ENCODE data around the gene HSD17B3.
"Not testable (repeated sequence)": the region's sequence is repeated elsewhere in the genome, so short reads cannot be mapped to it uniquely, and the experiment has no call there.

The HSD17B3 gene

DNA sequence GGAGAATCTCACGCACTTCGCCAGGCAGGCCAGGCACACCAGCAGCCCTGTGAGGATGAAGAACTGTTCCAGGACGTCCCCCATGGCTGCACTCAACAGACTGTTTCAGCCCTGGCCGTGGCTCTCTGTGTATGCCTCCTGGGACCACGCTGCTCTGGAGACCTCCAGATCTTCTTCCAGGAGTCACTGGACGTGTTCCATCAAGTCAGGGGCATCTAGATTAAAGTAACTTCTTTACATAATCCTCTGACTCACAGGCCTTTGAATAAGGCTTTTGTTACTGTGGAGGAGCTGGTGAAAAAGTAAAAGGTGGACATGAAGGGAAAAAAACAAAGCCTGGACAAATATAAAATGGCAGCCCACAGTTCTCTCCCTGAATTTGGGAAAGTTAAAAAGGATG lies at the start of gene HSD17B3:
TSS of gene HSD17B3 (minus strand) at position 156 of the 400 bp plus-strand sequence. CDS start at position 84, 72 bp downstream.
- no peak for DNase-seq

DNA sequence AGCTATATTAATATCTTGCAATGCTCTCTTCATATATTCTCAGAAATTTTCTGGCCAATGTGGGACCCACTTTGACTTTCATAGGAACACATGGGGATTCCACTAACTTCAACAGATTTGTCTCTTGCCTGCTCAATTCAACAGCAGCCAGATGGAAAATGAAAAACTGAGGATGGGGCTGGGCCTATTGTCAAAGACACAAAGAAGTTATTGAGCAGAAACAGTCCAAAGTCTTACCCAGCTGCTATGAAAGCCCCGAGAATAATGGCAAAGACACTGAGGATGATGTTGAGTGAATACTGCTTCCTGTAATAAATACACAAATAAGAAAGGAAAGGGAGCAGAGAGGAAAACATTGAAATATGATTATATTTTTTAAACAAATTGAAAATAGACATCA lies 48.9 kb upstream of the HSD17B3 start:
- DNase-seq: no peak

DNA sequence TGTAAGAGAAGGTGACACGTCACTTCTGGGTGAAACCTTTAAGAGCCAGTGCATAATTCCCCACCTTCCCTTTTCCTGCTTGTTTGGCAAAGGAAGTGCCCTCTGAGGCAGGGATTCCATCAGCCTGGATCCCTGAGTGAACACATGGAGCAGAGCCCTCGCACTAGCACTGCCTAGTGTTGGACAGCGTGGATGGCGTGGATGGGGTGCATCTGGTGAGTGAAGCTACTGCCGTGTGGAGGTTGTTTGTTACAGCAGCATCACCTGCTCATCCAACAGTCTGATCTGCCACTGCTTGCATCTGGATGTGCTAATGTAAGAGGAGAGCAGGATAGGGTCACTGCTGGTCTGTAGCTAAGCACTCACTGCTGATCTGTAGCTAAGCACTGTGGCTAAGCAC lies 46.3 kb upstream of the HSD17B3 start:
- DNase-seq: no peak

DNA sequence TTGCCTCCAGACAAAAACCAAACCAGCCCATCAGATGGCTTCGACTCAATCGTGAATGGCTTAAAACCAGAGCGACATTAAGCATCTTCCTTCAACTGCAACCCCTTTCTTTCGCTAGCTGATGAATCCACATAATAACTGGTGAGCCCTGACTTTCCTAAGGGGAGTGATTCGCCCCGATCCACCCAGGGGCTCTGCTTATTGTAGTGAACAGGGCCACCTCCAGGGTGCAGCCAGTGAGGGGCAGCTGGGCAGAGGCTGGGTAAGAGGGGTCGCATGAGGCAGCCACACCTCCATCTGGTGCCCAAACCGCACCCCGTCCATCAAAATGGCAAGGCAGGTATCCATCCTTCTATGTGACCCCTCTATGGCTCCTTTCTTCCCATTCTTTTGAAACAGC lies 43.6 kb upstream of the HSD17B3 start:
- no peak for DNase-seq

DNA sequence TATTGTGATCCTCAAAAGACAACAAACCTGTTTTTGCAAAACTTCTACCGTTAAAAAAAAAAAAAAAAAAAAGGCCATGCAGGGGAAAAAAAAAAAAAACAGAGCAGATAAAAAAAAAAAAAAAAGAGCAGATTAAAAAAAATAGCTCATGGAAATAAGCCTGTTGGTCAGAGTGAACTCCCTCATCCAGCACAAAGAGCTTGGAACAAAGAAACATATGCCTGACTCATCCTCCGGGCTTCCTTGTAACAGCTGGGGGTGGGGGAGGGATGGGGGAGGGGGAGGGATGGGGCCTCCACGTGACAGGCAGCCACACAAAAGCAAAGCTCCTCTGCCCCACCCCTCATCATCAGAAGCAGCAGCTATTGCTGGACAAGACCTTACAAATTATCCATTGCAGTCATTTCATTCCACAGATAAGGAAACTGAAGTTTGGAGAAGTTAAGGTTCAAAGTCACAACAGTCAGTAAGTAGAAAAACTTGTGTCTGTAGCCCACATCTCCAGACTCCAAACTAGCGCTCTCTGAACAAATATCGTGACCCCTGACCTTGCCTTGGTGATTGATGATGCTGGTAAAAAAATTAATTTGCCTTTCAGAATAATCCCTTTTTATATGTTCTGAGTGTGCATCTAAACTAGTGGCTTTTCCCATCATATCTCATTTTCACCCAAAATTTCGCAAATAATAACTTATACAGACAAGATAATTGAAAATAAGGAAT lies 42.6 kb upstream of the HSD17B3 start:
- peak; percentile 28 for DNase-seq

DNA sequence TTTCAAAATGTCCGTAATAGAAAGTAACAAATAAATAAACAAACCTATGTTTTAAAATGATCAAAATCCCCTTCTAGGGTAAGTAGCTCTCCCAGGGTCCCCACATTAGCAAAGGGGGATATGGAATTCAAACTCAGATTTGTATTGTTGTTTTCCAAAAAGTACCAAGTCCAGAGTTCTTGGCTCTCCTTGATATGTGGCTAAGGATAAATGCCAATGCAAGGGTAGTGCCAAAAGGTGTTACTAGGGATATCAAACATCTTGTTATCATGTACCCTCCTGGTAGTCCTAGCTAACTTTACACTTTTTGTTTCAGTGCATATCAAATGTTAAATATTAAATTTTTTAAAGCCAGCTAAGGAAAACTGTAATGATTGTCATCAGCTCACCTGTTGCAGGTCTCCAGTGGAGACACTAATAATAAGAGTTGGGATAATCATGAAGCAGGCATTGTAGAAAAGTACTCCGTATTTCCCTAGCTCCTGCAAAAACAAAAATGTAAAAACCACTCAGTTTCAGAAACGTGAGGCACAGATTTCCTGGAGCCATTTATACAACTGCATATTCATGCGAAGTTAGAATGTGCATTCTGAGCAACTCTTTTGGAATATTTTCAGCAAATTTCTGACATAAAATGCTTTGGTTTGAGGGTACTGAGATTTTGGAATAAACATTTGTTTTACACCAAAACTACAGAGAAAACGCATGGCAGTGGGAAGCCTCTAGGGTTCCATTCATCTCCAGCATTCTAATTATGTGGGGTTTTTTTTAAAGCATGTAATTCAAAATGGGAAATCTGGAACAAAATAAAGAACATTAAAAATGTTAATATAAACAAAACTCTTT lies 41.8 kb upstream of the HSD17B3 start:
- no peak for DNase-seq

DNA sequence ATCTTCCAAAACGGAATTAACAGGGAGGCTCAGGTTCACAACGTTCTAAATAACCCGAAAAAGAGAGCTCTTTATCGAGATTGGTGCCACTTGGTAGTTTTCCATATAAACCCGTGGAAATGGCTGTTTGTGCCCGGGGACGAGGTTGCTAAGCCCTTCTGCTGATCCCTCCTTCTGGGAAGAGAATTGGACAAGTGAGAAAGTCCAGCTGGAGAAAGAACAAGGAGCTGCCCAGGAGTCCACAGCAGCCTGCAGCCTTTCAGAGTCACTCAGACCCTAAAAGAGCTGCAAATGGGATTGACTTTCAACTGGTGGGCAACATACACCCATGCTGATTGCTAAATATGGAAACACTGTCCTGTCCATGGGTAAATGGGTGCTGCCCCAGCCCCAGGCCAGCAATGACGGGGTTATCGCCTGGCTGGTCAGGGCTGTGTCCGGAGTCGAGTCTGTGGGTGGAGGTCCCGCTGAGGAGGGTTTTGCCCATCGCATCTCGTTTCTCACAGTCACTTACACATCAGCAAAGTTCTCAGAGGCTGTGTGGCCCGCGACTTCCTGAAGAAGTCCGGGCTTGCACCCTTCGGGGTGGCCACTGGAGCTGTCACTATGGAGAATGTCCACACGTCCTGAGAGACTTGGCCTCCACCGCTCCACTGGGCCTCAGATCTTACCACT lies 40.7 kb upstream of the HSD17B3 start:
- DNase-seq: no peak

DNA sequence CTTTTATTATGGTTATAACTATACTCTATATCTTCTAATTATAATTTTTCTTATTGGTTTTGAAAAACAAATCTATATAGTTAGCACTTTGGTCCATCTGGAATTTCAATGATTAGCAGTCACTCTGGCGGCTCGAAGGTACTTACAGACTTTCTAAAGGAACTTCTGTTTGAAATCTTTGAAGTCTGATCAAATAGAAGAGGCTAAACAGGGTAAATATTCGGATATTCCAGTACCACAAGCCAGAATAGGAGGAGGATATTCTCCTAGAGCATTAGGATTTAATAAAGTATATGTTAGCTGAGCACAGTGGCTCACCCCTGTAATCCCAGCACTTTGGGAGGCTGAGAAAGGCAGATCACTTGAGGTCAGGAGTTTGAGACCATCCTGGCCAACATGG lies 38.7 kb upstream of the HSD17B3 start:
- no peak for DNase-seq

DNA sequence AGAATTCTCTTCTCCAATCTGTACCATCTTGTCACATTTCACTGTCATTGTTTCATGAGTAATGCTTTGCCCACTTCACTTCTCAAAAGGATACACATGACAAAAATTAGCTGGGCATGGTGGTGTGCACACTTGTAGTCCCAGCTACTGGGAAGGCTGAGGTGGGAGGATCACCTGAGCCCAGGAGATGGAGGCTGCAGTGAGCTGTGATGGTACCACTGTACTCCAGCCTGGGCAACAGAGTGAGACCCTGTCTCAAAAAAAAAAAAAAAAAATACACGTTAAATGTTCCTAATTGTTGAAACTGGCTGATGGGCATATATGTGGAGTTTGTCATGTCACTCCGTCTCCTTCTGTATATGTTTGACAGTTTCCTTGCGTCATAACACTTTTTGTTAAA lies 36.3 kb upstream of the HSD17B3 start:
- no peak for DNase-seq

DNA sequence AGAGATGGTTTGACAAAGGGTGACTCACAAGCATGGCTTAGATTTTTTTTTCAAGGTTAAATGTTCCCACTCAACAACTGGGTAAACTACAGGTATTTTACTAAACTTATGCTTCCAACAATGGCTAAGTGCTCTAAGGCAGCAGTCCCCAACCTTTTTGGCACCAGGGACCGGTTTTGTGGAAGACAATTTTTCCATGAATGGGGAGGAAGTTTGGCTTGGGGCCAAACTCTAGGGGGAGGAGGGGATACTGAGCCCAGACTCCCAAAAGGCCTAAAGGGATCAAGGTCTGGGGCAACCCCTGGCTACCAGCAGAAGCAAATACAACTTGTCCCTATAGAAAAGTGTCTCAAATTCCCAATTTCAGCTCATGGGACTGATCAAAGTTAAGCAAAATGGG lies 32.0 kb upstream of the HSD17B3 start:
- DNase-seq: no peak

DNA sequence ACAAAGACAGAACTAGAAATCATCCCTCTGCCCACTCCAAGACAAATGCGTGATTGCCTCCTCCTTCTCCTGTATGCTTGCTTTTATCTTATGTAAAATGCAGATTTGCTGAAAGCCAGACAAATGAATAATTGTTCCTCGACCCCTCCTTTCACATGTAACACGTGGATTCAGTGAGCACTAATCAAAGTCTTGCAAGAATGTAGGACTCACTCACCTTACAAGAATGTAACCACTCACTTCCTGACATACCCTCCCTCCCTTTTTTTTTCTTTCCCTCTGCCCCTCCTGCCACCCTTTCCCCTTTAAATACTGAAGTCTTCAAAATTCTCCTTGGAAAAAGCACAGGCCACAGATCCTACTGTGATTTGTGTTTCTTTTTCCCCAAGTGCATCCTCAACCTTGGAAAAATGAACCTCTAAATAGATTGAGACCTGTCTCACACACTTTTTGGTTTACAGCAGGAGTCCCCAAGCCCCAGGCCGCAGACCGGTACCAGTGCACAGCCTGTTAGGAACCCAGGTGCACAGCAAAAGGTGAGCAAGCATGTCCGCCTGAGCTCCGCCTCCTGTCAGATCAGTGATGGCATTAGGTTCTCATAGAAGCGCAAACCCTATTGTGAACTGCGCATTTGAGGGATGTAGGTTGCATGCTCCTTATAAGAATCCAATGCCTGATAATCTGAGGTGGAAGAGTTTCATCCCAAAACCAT lies 29.4 kb upstream of the HSD17B3 start:
- no peak for DNase-seq

DNA sequence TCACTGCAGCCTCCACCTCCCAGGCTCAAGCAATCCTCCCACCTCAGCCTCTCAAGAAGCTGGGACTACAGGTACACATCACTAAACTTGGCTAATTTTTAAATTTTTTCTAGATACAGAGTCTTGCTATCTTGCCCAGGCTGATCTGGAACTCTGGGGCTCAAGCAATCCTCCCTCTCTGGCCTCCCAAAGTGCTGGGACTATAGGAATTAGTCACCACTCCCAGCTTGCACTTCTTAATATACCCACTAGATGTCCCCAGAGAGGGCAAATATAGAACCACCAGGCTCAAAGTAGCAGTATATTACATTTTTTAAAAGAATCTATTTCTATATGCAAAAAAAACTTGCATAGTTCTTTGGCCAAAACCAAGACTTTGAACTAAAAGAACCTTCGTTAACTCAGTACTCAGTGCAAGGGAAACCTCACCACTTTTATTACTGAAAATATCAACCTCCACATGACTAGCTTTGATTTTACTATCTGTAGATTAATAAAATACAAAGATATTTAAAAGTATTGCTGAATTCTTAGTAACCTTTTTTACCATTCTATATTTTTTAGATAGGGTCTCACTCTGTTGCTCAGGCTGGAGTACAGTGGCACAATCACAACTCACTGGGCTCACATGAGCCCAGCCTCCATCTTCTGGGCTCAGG lies 25.8 kb upstream of the HSD17B3 start:
- peak; percentile 75 for DNase-seq

DNA sequence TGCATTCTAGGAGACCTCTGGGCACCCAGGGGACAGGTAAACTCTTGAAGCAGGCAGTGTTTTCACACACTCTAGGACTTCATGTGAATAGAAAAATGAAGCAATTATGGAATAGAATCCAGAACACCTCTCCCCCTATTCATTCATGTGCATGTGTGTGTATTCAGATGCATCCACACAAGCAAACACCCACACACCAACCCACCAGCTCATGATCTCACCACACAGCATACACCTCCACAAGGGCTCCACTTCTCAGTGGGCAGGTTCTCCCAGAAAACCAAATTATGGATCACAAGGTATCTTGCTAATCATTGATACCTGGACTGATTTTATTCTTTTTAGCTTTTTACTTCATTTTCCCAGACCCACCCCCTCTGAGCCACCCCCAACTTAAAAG lies 21.2 kb upstream of the HSD17B3 start:
- no peak for DNase-seq

DNA sequence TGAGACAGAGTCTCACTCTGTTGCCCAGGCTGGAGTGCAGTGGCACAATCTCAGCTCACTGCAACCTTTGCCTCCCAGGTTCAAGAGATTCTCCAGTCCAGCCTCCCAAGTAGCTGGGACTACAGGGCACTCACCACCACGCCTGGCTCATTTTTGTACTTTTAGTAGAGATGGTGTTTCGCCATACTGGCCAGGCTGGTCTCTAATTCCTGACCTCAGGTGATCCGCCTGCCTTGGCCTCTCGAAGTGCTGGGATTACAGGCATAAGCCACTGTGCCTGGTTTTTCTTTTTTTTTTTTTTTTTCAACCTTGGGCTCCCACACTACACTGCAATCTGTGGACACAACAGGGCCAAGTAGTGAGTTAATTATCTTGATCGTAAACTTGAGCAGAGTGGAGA lies 20.8 kb upstream of the HSD17B3 start:
- DNase-seq: not testable (repeated sequence)

DNA sequence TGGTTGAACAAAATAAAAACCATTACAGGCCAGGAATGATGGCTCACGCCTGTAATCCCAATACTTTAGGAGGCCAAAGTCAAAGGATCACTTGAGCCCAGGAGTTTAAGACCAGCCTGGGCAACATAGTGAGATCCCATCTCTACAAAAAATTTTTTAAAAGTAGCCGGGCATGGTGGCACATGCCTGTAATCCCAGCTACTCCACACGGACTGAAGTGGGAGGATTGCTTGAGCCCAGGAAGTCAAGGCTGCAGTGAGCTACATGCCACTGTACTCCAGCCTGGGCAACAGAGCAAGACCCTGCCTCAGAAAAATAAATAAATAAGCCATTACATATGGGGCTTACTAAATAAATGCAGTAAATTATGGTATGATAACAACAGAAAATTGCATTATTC lies 20.2 kb upstream of the HSD17B3 start:
- DNase-seq: not testable (repeated sequence)

DNA sequence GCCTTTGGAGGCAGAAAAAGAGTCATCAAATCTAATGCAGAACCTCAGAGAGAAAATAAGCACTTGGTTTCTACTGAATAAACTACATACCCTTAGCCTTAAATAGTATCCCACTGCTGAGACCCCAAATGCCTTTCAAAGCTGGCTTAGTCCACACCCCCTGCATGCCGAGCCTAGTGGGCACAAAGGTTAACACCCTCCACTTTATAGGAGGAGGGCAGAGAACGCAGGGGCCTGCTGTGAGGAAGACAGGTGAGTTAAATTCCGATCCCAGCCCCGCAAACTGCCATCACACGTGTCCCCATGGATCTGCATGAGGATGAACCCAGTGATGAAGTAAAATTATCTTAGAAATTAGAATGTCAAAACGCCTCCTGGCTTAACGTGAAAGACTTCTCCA lies 19.5 kb upstream of the HSD17B3 start:
- DNase-seq: no peak

DNA sequence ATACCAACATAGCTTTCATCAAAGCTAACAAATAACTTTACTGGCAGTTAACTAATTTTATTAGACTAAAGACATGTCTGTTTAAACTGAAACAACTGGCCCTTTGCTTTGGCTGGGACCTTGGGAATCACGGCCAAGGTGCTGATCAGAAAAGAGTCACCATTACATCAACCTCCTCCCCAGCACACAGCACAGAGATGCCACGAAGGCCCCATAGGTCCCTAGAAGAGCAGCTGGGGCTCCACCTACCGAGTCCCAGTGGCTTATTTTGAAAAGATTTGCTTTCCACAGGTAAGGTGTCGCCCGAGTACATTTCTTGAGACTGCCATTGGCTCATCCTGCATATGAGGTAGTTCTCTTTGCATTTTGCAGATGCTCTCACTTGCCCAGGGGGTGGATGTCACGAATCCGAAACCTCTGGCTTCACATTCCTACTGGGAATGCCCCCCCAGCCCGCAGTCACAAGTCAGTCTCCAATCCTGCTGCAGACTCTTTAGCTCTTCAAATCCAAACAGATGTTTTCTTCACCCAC lies 18.8 kb upstream of the HSD17B3 start:
- no peak for DNase-seq

DNA sequence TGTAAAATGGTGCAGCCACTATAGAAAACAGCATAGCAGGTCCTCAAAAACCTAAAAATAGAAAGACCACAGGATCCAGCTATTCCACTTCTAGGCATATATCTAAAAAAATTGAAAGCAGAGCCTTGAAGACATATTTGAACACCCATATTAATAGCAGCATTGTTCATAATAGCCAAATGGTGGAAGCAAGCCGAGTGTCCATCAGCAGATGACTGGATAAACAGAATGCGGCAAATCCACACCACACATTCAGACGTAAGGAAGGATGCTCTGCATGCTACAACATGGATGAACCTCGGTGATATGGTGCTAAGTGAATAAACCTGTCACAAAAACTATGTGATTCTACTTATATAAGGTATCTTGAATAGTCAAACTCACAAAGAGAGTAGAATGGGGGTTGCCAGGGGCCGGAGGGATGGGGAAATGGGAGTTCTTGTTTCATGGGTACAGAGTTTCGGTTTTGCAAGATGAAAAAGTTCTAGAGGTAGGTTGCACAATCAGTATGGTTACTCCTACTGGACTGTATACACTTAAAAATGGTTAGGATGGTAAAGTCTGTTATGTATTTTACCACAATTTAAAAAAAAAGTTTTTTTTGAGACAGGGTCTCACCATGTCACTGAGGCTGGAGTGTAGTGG lies 17.1 kb upstream of the HSD17B3 start:
- DNase-seq: no peak

DNA sequence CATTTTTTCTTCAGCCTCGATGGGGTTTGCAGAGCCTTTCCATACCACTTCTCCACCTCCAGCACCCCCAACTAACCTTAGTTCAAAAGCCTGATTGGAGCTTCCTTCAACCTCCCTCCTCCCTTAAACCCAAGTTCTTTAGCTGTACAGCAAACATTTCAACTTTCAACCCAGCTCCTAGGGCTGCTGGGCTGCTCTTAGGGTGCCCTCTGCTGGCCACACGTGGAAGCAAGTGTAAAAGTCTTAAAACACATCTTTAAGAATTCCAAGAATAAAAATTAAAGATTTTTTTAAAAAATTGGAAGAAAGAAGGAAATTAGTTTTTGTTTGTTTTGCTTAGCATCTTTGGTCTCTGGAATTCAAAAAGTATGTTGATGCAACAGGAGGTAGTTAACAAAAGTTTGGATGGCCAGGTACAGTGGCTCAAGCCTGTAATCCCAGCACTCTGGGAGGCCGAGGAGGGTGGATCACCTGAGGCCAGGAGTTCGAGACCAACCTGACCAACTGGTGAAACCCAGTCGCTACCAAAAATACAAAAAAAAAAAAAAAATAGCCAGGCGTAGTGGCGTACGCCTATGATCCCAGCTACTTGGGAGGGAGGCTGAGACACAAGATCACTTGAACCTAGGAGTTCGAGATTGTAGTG lies 15.5 kb upstream of the HSD17B3 start:
- peak; percentile 70 for DNase-seq

DNA sequence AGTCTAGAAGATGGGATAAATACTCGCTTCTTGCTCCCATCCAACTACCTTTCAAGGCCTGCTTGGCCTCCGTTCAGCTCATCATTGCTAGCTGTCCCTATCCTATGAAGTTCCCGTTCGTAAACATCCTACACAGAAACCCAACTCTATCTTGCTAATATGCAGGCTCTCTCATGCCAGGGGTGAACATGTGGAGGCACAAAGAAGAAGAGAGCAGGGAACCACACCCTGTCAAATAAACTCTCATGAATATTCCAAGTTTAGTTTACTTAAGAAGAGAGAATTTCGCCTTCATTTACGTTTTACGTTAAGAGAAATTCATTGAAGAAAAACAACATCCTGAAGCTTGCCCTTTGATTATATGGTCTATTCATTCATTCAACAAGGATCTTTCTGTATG lies 7.9 kb upstream of the HSD17B3 start:
- no peak for DNase-seq

DNA sequence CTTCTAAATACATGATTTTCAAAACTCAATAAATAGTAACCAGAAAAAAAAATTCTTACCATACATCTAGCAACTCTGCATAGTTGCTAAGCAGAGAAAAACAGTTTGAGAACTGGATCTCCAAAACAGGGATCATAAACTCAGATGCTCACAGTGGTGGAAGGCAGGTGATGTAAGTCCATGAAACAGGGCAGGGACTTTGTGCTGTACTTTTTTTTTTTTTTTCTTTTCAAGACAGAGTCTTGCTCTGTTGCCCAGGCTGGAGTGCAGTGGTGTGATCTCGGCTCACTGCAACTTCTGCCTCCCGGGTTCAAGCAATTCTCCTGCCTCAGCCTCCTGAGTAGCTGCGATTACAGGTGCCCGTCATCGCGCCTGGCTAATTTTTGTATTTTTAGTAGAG lies 5.0 kb upstream of the HSD17B3 start:
- DNase-seq: not testable (repeated sequence)
